ENCODE measurements around the gene TMEM9B. TPM values are rescaled to one million over a fixed set of nuclear protein-coding genes. Genes with fewer than 3 reads are reported as not detected.

The TMEM9B gene
- polyA plus RNA-seq, 4 donors: 54.5 to 69.6 (median 63.3) TPM

Other genes starting within 250 kb of the TMEM9B start
- 10 to 100 TPM; 18.8 to 24.2 (median 21.6) TPM for gene AKIP1, start 53.3 kb downstream of the TMEM9B start, polyA plus RNA-seq (ENCODE audit: insufficient read length in 4 of 4)
- 1 to 10 TPM in 1 of 4 donors, under 1 TPM in 3; 0.61 to 1.8 (median 0.90) TPM for gene C11orf16, start 31.5 kb downstream of the TMEM9B start, polyA plus RNA-seq (ENCODE audit: insufficient read length in 4 of 4)
- gene ASCL3, start 21.4 kb downstream of the TMEM9B start, polyA plus RNA-seq (ENCODE audit: insufficient read length in 4 of 4): under 1 TPM in 2 of 4 donors, not detected in 2; 0.25 to 0.27 TPM
- gene NRIP3, start 39.6 kb upstream of the TMEM9B start, polyA plus RNA-seq (ENCODE audit: insufficient read length in 4 of 4): 1 to 10 TPM in 2 of 4 donors, under 1 TPM in 2; 0.69 to 1.2 (median 1.1) TPM
- gene SCUBE2, start 127.2 kb upstream of the TMEM9B start, polyA plus RNA-seq (ENCODE audit: insufficient read length in 4 of 4): 1 to 10 TPM; 4.5 to 7.9 (median 6.2) TPM

All from left renal cortex interstitium (tissue), 4 donors.